ENCODE measurements around the gene TSPAN31.

The TSPAN31 gene

DNA sequence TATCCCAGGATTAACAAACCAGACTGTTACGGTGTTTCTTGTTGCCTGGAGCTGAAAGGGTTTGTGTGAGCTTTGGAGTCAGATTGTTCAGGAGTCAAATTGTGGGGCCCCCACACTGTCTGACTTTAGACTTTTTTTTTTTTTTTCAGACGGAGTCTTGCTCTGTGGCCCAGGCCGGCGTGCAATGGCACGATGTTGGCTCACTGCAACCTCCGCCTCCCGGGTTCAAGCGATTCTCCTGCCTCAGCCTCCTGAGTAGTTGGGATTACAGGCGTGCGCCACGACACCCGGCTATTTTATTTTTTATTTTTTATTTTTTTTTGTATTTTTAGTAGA is 38.6 kb downstream of the TSPAN31 start:
- TF ChIP-seq, protein P1, sequence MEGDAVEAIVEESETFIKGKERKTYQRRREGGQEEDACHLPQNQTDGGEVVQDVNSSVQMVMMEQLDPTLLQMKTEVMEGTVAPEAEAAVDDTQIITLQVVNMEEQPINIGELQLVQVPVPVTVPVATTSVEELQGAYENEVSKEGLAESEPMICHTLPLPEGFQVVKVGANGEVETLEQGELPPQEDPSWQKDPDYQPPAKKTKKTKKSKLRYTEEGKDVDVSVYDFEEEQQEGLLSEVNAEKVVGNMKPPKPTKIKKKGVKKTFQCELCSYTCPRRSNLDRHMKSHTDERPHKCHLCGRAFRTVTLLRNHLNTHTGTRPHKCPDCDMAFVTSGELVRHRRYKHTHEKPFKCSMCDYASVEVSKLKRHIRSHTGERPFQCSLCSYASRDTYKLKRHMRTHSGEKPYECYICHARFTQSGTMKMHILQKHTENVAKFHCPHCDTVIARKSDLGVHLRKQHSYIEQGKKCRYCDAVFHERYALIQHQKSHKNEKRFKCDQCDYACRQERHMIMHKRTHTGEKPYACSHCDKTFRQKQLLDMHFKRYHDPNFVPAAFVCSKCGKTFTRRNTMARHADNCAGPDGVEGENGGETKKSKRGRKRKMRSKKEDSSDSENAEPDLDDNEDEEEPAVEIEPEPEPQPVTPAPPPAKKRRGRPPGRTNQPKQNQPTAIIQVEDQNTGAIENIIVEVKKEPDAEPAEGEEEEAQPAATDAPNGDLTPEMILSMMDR (IDR thresholded peaks at IDR 0.05; ENCODE audit: low read depth, low read length), result no peak

DNA sequence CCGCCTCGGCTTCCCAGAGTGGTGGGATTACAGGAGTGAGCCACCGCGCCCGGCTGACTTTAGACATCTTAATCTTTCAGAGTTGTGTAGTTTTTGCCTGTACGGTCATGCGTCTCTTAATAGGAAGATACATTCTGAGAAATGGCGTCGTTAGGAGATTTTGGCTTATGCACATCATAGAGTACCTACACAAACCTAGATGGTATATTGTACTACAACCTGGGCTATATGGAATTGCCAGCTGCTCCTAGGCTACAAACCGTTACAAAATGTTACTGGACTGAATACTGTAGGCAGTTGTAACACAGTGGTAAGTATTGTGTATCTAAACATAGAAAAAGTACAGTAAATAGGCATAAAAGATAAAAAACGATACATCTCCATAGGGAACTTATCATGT is 39.0 kb downstream of the TSPAN31 start:
- H3K4me3 ChIP-seq (ENCODE audit: low read depth, low read length), result no peak overlapping the region
- TF ChIP-seq, protein P1 (IDR thresholded peaks at IDR 0.05; ENCODE audit: low read depth, low read length), result no peak

More for the DNA sequence above, 38.6 kb downstream of the TSPAN31 start:
- H3K4me3 ChIP-seq (ENCODE audit: low read depth, low read length), result peak overlapping the region; percentile 100

DNA sequence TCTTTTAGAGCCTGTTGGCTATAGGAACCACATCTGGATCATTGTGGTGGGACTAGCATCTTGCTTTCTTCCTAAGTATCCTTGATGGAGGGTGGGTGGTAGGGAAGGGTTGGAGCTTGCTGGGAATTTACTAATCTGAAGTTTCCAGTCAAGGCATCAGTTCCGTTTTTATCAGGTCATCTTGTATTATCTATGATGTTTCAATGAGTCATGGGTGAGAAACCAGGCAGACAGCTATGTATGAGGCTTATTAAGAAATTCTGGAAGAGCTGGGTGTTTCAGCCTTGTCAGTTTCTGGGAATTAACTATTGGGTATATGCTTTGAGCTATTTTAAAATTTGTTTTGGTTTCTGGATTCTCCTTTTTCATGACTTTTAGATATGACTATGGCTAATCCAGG is 49.1 kb downstream of the TSPAN31 start:
- H3K4me3 ChIP-seq (ENCODE audit: low read depth, low read length), result no peak overlapping the region
- TF ChIP-seq, protein P1 (IDR thresholded peaks at IDR 0.05; ENCODE audit: low read depth, low read length), result no peak

DNA sequence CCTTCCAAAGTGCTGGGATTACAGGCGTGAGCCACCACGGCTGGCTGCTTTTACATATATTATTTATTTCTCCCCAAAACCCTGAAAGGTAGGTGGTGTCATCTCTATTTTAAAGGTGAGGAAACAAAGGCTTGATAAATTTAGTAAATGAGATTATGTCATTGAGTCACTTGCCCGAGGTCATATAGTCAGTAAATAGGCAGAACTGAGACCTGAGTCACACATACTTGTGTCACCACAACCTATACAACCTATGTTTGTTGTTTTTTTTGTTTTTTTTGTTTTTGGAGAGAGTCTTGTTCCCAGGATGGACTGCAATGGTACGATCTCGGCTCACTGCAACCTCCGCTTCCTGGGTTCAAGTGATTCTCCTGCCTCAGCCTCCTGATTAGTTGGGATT is 50.5 kb downstream of the TSPAN31 start:
- TF ChIP-seq, protein P1 (IDR thresholded peaks at IDR 0.05; ENCODE audit: low read depth, low read length), result no peak
- no peak overlapping the region for H3K4me3 ChIP-seq (ENCODE audit: low read depth, low read length)

DNA sequence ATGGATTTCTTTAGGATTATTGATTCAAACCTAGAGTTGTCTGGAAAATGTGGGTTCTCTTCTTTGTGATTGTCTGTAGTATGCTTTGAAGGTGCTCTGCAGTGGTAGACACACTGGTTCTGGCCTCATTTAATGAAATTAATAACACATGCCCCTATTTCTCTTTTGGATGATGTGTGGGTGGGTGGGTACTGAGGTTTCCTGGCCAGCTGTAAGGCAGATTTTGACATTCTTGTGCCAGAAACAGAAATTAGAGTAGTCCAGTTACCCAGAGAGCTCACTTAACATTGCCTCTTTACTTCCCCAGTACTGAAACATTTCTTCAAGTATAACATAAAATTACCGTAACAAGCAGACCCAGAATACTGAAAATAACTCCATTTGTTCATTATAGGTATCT is 52.2 kb downstream of the TSPAN31 start:
- TF ChIP-seq, protein P1 (IDR thresholded peaks at IDR 0.05; ENCODE audit: low read depth, low read length), result no peak

DNA sequence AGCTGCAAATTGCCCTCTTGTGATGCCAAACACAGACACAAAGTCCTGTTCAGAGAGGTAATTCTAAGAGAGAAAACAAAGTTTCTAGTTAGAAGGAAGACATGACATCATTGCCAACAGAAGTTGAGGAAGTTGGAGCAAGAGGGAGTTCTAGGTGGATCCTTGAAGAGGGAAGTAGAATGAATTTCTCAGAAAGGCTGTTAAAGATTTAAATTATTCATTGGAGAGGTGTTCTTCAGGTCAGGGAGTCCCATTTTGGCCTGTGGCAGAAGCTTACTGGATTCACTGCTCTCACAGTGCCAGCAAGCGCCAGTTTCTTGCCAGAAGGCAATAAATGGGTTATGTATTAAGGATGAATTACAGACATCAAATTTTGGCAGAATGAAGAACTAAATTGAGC is 53.1 kb downstream of the TSPAN31 start:
- H3K4me3 ChIP-seq (ENCODE audit: low read depth, low read length), result no peak overlapping the region
- TF ChIP-seq, protein P1 (IDR thresholded peaks at IDR 0.05; ENCODE audit: low read depth, low read length), result no peak

More for the DNA sequence above, 52.2 kb downstream of the TSPAN31 start:
- no peak overlapping the region for H3K4me3 ChIP-seq (ENCODE audit: low read depth, low read length)

All from WI38 (cell line).